Hepatocyte (in vitro differentiated cells): ENCODE measurements around the gene RPP14. TPM values are rescaled to one million over a fixed set of nuclear protein-coding genes. Genes with fewer than 3 reads are reported as not detected.

Experiments
- DNase-seq: peaks from one replicate; pipeline ENCODE4 v3.0.0-alpha.2; 2016; ENCODE audit warnings: low spot score
- H2AFZ ChIP-seq: fragments of 200-600 bp; sonication (generic); 2 replicates; pipeline ENCODE4 v1.6.0; 2016; ENCODE audit warnings: antibody characterized with exemption, mild to moderate bottlenecking
- H3K27ac ChIP-seq: fragments of 200-600 bp; sonication (generic); 2 replicates; pipeline ENCODE4 v1.5.1; 2016; ENCODE audit warnings: mild to moderate bottlenecking
- H3K27me3 ChIP-seq: fragments of 200-600 bp; sonication (generic); 2 replicates; pipeline ENCODE4 v1.6.1; 2016
- H3K36me3 ChIP-seq: fragments of 200-600 bp; sonication (generic); replicated peaks from 2 replicates; pipeline ENCODE4 v1.5.1; 2016; ENCODE audit warnings: low read depth; ENCODE audit not compliant: insufficient read depth
- H3K4me1 ChIP-seq: fragments of 200-600 bp; sonication (generic); 2 replicates; pipeline ENCODE4 v1.5.1; 2016; ENCODE audit warnings: mild to moderate bottlenecking, moderate library complexity; ENCODE audit not compliant: insufficient read depth
- H3K4me2 ChIP-seq: fragments of 200-600 bp; sonication (generic); 2 replicates; pipeline ENCODE4 v1.6.0; 2016
- H3K4me3 ChIP-seq: fragments of 200-600 bp; sonication (generic); 2 replicates; pipeline ENCODE4 v1.5.1; 2016; ENCODE audit warnings: mild to moderate bottlenecking
- H3K79me2 ChIP-seq: fragments of 200-600 bp; sonication (generic); 2 replicates; pipeline ENCODE4 v1.6.0; 2017; ENCODE audit warnings: mild to moderate bottlenecking
- H3K9me2 ChIP-seq: fragments of 200-600 bp; sonication (generic); replicated peaks from 2 replicates; pipeline ENCODE4 v1.6.0; 2017; ENCODE audit warnings: mild to moderate bottlenecking; ENCODE audit not compliant: insufficient read depth
- H3K9me3 ChIP-seq: fragments of 200-600 bp; sonication (generic); 2 replicates; pipeline ENCODE4 v1.5.1; 2016; ENCODE audit warnings: low read depth, mild to moderate bottlenecking
- H4K20me1 ChIP-seq: fragments of 200-600 bp; sonication (generic); 2 replicates; pipeline ENCODE4 v1.6.0; 2016; ENCODE audit warnings: mild to moderate bottlenecking; ENCODE audit not compliant: insufficient read depth, poor library complexity, severe bottlenecking
- CTCF ChIP-seq: fragments of 200-600 bp; sonication (generic); IDR thresholded peaks from 2 replicates; pipeline ENCODE4 v1.5.1; 2016; ENCODE audit warnings: antibody characterized with exemption, mild to moderate bottlenecking; ENCODE audit not compliant: poor library complexity
- EZH2 ChIP-seq: fragments of 200-600 bp; sonication (generic); IDR thresholded peaks from 2 replicates; pipeline ENCODE4 v1.6.1; 2016; ENCODE audit warnings: antibody characterized with exemption, mild to moderate bottlenecking, borderline replicate concordance
- EZH2phosphoT487 ChIP-seq: fragments of 200-600 bp; sonication (generic); IDR thresholded peaks from one replicate; pipeline ENCODE4 v1.6.1; 2018; ENCODE audit warnings: antibody characterized with exemption, mild to moderate bottlenecking, low read depth, moderate library complexity; ENCODE audit not compliant: unreplicated experiment, severe bottlenecking
- WGBS: methylation state at CpG from one replicate; pipeline ENCODE4 v1.1.6; 2016; ENCODE audit warnings: low lambda C conversion rate; ENCODE audit errors: missing lambda C conversion rate; 5-methylcytosine and 5-hydroxymethylcytosine counted together
- polyA plus RNA-seq: library from polyadenylated mRNA; unstranded; fragments of >200 nt; fragmentation: Nextera tagmentation; extraction: Ambion mirVana; gene quantifications from 2 replicates; pipeline ENCODE4 v1.2.1, GENCODE V29; 2016
- small RNA-seq: library from RNA; depleted of rRNA; stranded (forward); fragments of <200 nt; gene quantifications from one replicate; pipeline ENCODE3, GENCODE V24; 2014
- total RNA-seq: library from RNA; depleted of rRNA; stranded (reverse); fragments of >200 nt; gene quantifications from 2 replicates; pipeline ENCODE4 v1.2.3, GENCODE V29; 2014

The RPP14 gene
- total and polyA plus RNA-seq, 2 experiments from 2014 or later: 14.0 to 18.5 TPM

DNA sequence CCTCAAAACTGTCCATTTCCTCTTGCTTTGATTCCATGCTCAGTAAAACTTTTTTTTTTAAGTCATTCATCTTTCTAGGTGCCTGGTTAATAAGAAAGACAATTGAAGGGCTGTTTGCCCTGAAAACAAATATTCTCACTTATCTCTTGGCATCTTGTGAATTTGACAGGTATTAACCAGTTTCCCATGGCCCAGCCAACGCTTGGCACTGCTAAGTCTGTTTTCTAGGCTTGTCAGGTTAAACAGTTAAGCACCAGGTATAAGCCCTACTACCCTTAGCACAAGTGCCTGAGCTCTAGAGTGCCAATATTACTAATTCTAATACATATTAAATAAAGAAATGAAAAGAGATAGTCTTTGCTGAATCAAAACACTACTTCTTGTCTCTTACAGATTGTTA, 63.0 kb downstream of the RPP14 start:
- Histone ChIP-seq H4K20me1 (no peaks in the 10 kb centered on the region), H3K9me2 (no peaks in the 10 kb centered on the region), H3K4me1 (no peaks in the 10 kb centered on the region), H3K9me3 (no peaks in the 10 kb centered on the region), H3K27me3 (no peaks in the 10 kb centered on the region), H3K4me3 (no peak overlapping the region), H3K4me2 (no peak overlapping the region), H3K36me3 (no peaks in the 10 kb centered on the region), H2AFZ (no peak overlapping the region), H3K27ac (no peak overlapping the region), H3K79me2 (peaks cover 7% of the 10 kb centered on the region)
- no peak for DNase-seq
- WGBS: 75% methylated on average over 1 of the region's 1 CpG
- TF ChIP-seq EZH2phosphoT487: no peak
- no peak for TF ChIP-seq CTCF
- no peak for TF ChIP-seq EZH2

Small RNA genes lying within 50 kb of the gene (small RNA-seq; reads per million reads assigned to genes)
- gene AC098479.1: not detected

Other genes starting within 250 kb of the RPP14 start
- gene DNASE1L3, start 95.3 kb upstream of the RPP14 start, total RNA-seq: 0.48 and 0.97 TPM in 2 replicates
- gene DNASE1L3, start 95.3 kb upstream of the RPP14 start, polyA plus RNA-seq: 0.99 and 1.8 TPM in 2 replicates
- gene ABHD6, start 68.5 kb upstream of the RPP14 start, total RNA-seq: 19.1 and 25.1 TPM in 2 replicates
- gene ABHD6, start 68.5 kb upstream of the RPP14 start, polyA plus RNA-seq: 13.9 and 24.6 TPM in 2 replicates
- gene HTD2, start 275 bp downstream of the RPP14 start, total RNA-seq: 4.5 and 13.0 TPM in 2 replicates
- gene HTD2, start 275 bp downstream of the RPP14 start, polyA plus RNA-seq: 18.1 and 19.0 TPM in 2 replicates
- gene PXK, start 26.6 kb downstream of the RPP14 start, total RNA-seq: 29.5 and 31.3 TPM in 2 replicates
- 37.8 and 38.7 TPM in 2 replicates for gene PXK, start 26.6 kb downstream of the RPP14 start, polyA plus RNA-seq
- gene PDHB, start 127.6 kb downstream of the RPP14 start, total RNA-seq: 122 and 150 TPM in 2 replicates
- gene PDHB, start 127.6 kb downstream of the RPP14 start, polyA plus RNA-seq: 119 and 120 TPM in 2 replicates
- gene KCTD6, start 185.9 kb downstream of the RPP14 start, total RNA-seq: 18.9 and 19.8 TPM in 2 replicates
- 13.8 and 14.3 TPM in 2 replicates for gene KCTD6, start 185.9 kb downstream of the RPP14 start, polyA plus RNA-seq
- 20.1 and 26.2 TPM in 2 replicates for gene ACOX2, start 230.9 kb downstream of the RPP14 start, total RNA-seq
- gene ACOX2, start 230.9 kb downstream of the RPP14 start, polyA plus RNA-seq: 30.6 and 31.3 TPM in 2 replicates